KMS-11 (cell line): ENCODE results near the gene APH1A.
"Not testable (repeated sequence)": the region's sequence is repeated elsewhere in the genome, so short reads cannot be mapped to it uniquely, and the experiment has no call there.

Experiments
- H2AFZ ChIP-seq: fragments of 200-600 bp; sonication (generic); 2 replicates; pipeline ENCODE4 v1.6.1; 2016; ENCODE audit warnings: antibody characterized with exemption, mixed run types, low read depth
- H3K27ac ChIP-seq: fragments of 200-600 bp; sonication (generic); 2 replicates; pipeline ENCODE4 v1.6.1; 2016; ENCODE audit warnings: mild to moderate bottlenecking, mixed run types
- H3K27me3 ChIP-seq: fragments of 200-600 bp; sonication (generic); 2 replicates; pipeline ENCODE4 v1.6.1; 2017; ENCODE audit warnings: mild to moderate bottlenecking, low read depth, mixed run types, moderate library complexity; ENCODE audit not compliant: insufficient read depth
- H3K36me3 ChIP-seq: fragments of 200-600 bp; sonication (generic); 2 replicates; pipeline ENCODE4 v1.6.1; 2017; ENCODE audit warnings: mild to moderate bottlenecking, mixed run types; ENCODE audit not compliant: insufficient read depth
- H3K4me1 ChIP-seq: fragments of 200-600 bp; sonication (generic); 2 replicates; pipeline ENCODE4 v1.6.1; 2016; ENCODE audit warnings: mild to moderate bottlenecking, low read depth, mixed run types; ENCODE audit not compliant: poor library complexity, severe bottlenecking
- H3K4me2 ChIP-seq: fragments of 200-600 bp; sonication (generic); 2 replicates; pipeline ENCODE4 v1.7.0; 2016; ENCODE audit warnings: mild to moderate bottlenecking, mixed run types
- H3K4me3 ChIP-seq: fragments of 200-600 bp; sonication (generic); IDR thresholded peaks from 2 replicates; pipeline ENCODE4 v1.6.1; 2017; ENCODE audit warnings: low read depth, low read length, mixed read lengths; ENCODE audit not compliant: insufficient read depth
- H3K79me2 ChIP-seq: fragments of 200-600 bp; sonication (generic); 2 replicates; pipeline ENCODE4 v1.6.1; 2016; ENCODE audit warnings: low read depth, mixed run types; ENCODE audit not compliant: insufficient read depth
- H3K9ac ChIP-seq: fragments of 200-600 bp; sonication (generic); 2 replicates; pipeline ENCODE4 v1.6.1; 2016; ENCODE audit warnings: mild to moderate bottlenecking, mixed run types
- H4K20me1 ChIP-seq: fragments of 200-600 bp; sonication (generic); 2 replicates; pipeline ENCODE4 v1.6.1; 2016; ENCODE audit warnings: mild to moderate bottlenecking, mixed run types; ENCODE audit not compliant: insufficient read depth
- CTCF ChIP-seq: fragments of 200-600 bp; sonication (generic); conservative IDR thresholded peaks from 2 replicates; pipeline ENCODE4 v1.6.1; 2017; ENCODE audit warnings: low read depth, mild to moderate bottlenecking, antibody characterized with exemption, low read length, moderate library complexity, mixed read lengths

Gene APH1A

GRCh38 chr1:150227228-150227627 is 41.6 kb downstream of the APH1A start:
- no peak overlapping the region for H3K9ac ChIP-seq
- peaks cover 39% of the 10 kb centered on the region for H3K36me3 ChIP-seq
- no peak overlapping the region for H2AFZ ChIP-seq
- TF ChIP-seq CTCF: no peak
- H3K4me1 ChIP-seq: no peaks in the 10 kb centered on the region
- H3K79me2 ChIP-seq: peaks cover 26% of the 10 kb centered on the region
- H3K4me2 ChIP-seq: no peak overlapping the region
- H3K27me3 ChIP-seq: no peaks in the 10 kb centered on the region
- no peaks in the 10 kb centered on the region for H4K20me1 ChIP-seq
- no peak overlapping the region for H3K4me3 ChIP-seq
- no peak overlapping the region for H3K27ac ChIP-seq

GRCh38 chr1:150226486-150226885 is 42.3 kb downstream of the APH1A start:
- no peak for TF ChIP-seq CTCF
- peaks cover 39% of the 10 kb centered on the region for H3K36me3 ChIP-seq
- no peak overlapping the region for H3K4me2 ChIP-seq
- H3K27me3 ChIP-seq: no peaks in the 10 kb centered on the region
- no peak overlapping the region for H3K27ac ChIP-seq
- no peak overlapping the region for H3K9ac ChIP-seq
- H3K4me1 ChIP-seq: peaks cover 3% of the 10 kb centered on the region
- H3K79me2 ChIP-seq: peaks cover 21% of the 10 kb centered on the region
- H3K4me3 ChIP-seq: no peak overlapping the region
- no peak overlapping the region for H2AFZ ChIP-seq
- H4K20me1 ChIP-seq: no peaks in the 10 kb centered on the region

GRCh38 chr1:150225546-150225945 is 43.3 kb downstream of the APH1A start:
- Histone ChIP-seq H3K4me1 (peaks cover 3% of the 10 kb centered on the region), H3K27me3 (no peaks in the 10 kb centered on the region), H3K9ac (no peak overlapping the region), H3K27ac (no peak overlapping the region), H3K4me2 (no peak overlapping the region), H3K79me2 (peaks cover 12% of the 10 kb centered on the region), H3K36me3 (peaks cover 41% of the 10 kb centered on the region), H4K20me1 (no peaks in the 10 kb centered on the region), H3K4me3 (no peak overlapping the region), H2AFZ (no peak overlapping the region)
- no peak for TF ChIP-seq CTCF

GRCh38 chr1:150224983-150225382 is 43.8 kb downstream of the APH1A start:
- Histone ChIP-seq H3K4me1 (peaks cover 3% of the 10 kb centered on the region), H2AFZ (no peak overlapping the region), H3K27ac (no peak overlapping the region), H3K79me2 (peaks cover 6% of the 10 kb centered on the region), H3K27me3 (no peaks in the 10 kb centered on the region), H4K20me1 (no peaks in the 10 kb centered on the region), H3K9ac (no peak overlapping the region), H3K4me3 (no peak overlapping the region), H3K4me2 (no peak overlapping the region), H3K36me3 (peaks cover 37% of the 10 kb centered on the region)
- TF ChIP-seq CTCF: no peak

- H2AFZ ChIP-seq: no peak overlapping the region
- no peaks in the 10 kb centered on the region for H4K20me1 ChIP-seq
- H3K36me3 ChIP-seq: peaks cover 33% of the 10 kb centered on the region
- H3K27ac ChIP-seq: no peak overlapping the region
- no peak overlapping the region for H3K4me2 ChIP-seq
- no peak overlapping the region for H3K4me3 ChIP-seq
- peaks cover 3% of the 10 kb centered on the region for H3K4me1 ChIP-seq
- no peaks in the 10 kb centered on the region for H3K27me3 ChIP-seq
- H3K79me2 ChIP-seq: no peaks in the 10 kb centered on the region
- peak; percentile 88 for TF ChIP-seq CTCF
- H3K9ac ChIP-seq: no peak overlapping the region
Measured at GRCh38 chr1:150221552-150221951, 47.3 kb downstream of the APH1A start.

GRCh38 chr1:150215855-150216254 is 53.0 kb downstream of the APH1A start:
- H3K9ac ChIP-seq, H4K20me1 ChIP-seq, H3K79me2 ChIP-seq, H3K4me1 ChIP-seq, H2AFZ ChIP-seq, H3K4me3 ChIP-seq, H3K27ac ChIP-seq, H3K36me3 ChIP-seq, H3K27me3 ChIP-seq, H3K4me2 ChIP-seq: not testable (repeated sequence)
